Endodermal cell (in vitro differentiated cells): Measurements from ENCODE around the gene NHLRC3. TPM values are rescaled to one million over a fixed set of nuclear protein-coding genes. Genes with fewer than 3 reads are reported as not detected.

ENCODE experiments used
- DNase-seq: peaks from one replicate; pipeline ENCODE4 v3.0.0-alpha.2; 2017
- H3K27ac ChIP-seq: 2 replicates; pipeline ENCODE4 v1.5.1; 2013; ENCODE audit warnings: mild to moderate bottlenecking, low read depth, low read length, moderate library complexity
- H3K27me3 ChIP-seq: 2 replicates; pipeline ENCODE4 v1.6.1; 2013; ENCODE audit warnings: mild to moderate bottlenecking, low read length, moderate library complexity; ENCODE audit not compliant: insufficient read depth, control insufficient read depth, poor library complexity, severe bottlenecking
- H3K36me3 ChIP-seq: 2 replicates; pipeline ENCODE4 v1.7.0; 2013; ENCODE audit warnings: mild to moderate bottlenecking, low read length, moderate library complexity; ENCODE audit not compliant: control insufficient read depth, insufficient read depth
- H3K4me1 ChIP-seq: one replicate; pipeline ENCODE4 v1.7.0; 2013; ENCODE audit warnings: low read length; ENCODE audit not compliant: control insufficient read depth, insufficient read depth
- H3K4me3 ChIP-seq: 2 replicates; pipeline ENCODE4 v1.5.1; 2013; ENCODE audit warnings: mild to moderate bottlenecking, low read length, moderate library complexity
- H3K9ac ChIP-seq: 2 replicates; pipeline ENCODE4 v1.6.1; 2013; ENCODE audit warnings: mild to moderate bottlenecking, low read length, moderate library complexity; ENCODE audit not compliant: poor library complexity, severe bottlenecking; ENCODE audit errors: extremely low read depth
- H3K9me3 ChIP-seq: 2 replicates; pipeline ENCODE4 v1.6.1; 2013; ENCODE audit warnings: mild to moderate bottlenecking, low read length, moderate library complexity; ENCODE audit not compliant: control insufficient read depth
- H3K27ac Mint-ChIP-seq: 2 replicates; pipeline ENCODE4 v1.8.0; 2020; ENCODE audit warnings: mixed read lengths
- H3K27me3 Mint-ChIP-seq: 2 replicates; pipeline ENCODE4 v1.8.0; 2021; ENCODE audit warnings: mild to moderate bottlenecking, mixed read lengths; ENCODE audit not compliant: insufficient read depth
- H3K36me3 Mint-ChIP-seq: 2 replicates; pipeline ENCODE4 v1.8.0; 2020; ENCODE audit warnings: low read depth, mixed read lengths
- H3K4me1 Mint-ChIP-seq: 2 replicates; pipeline ENCODE4 v1.8.0; 2020; ENCODE audit warnings: mixed read lengths
- H3K4me3 Mint-ChIP-seq: 2 replicates; pipeline ENCODE4 v1.8.0; 2020; ENCODE audit warnings: mild to moderate bottlenecking, moderate library complexity, mixed read lengths
- H3K9me3 Mint-ChIP-seq: 2 replicates; pipeline ENCODE4 v1.8.0; 2020; ENCODE audit warnings: mild to moderate bottlenecking, mixed read lengths
- WGBS, 2 experiments: methylation state at CpG; one replicate each; pipeline versions ENCODE4 v1.1.5 to v1.1.7; 2013; ENCODE audit warnings: missing lambda C conversion rate in 2 of 2, mixed read lengths in 1 of 2; ENCODE audit not compliant: insufficient coverage in 1 of 2, insufficient read length in 1 of 2; 5-methylcytosine and 5-hydroxymethylcytosine counted together
- total RNA-seq, 2 donors: library from RNA; stranded (reverse); fragmentation: NEBNext Ultra II Directional in 1 of 2; extraction: Animal tissue kit (Norgen Biotek cat#: 25700) in 1 of 2; gene quantifications; 2 replicates in 1 of 2; 3 replicates in 1 of 2; pipeline ENCODE4 v1.2.1, GENCODE V29; 2021
- TF ChIP-seq, protein P1 (sequence below): fragments of 200-600 bp; sonication (generic); conservative IDR thresholded peaks from 2 replicates; pipeline ENCODE4 v1.5.0; 2021; ENCODE audit warnings: antibody characterized with exemption, mild to moderate bottlenecking

Gene NHLRC3
- total RNA-seq, 2 donors from 2014 or later, result 13.7 to 23.4 TPM

DNA sequence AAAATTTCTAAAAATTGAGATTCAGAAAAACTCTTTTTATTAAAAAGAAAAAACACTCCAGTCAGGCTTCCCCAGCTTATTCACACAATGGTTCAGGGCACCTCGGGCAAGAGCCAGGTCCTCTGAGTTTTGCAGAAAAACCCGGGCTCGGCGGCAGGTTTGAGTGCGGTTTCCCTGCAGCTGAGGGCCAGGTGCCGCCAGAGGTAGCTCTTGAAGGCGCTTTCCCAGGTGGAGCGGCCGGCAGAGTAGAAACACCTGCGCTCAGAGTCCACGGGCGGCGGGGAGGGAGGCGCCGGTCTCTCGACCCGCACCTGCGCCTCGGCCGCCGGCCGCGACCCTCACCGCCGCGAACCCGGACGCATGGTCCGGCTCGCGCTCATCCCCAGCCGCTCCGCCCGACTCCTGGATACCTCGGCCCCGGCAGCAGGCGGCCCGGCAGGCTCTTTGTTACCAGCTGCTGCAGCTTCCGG is 811 bp upstream of the NHLRC3 start:
- Mint-ChIP-seq H3K9me3 (no peaks in the 10 kb centered on the region), H3K27ac (peak overlapping the region; percentile 97), H3K4me1 (peaks cover 29% of the 10 kb centered on the region), H3K4me3 (peak overlapping the region; percentile 90), H3K27me3 (no peaks in the 10 kb centered on the region), H3K36me3 (peaks cover 3% of the 10 kb centered on the region)
- Histone ChIP-seq H3K27ac (peak overlapping the region; percentile 89), H3K4me1 (peaks cover 3% of the 10 kb centered on the region), H3K9ac (peak overlapping the region; percentile 79), H3K36me3 (no peaks in the 10 kb centered on the region), H3K4me3 (peak overlapping the region; percentile 96), H3K9me3 (no peaks in the 10 kb centered on the region), H3K27me3 (no peaks in the 10 kb centered on the region)
- TF ChIP-seq, protein P1, sequence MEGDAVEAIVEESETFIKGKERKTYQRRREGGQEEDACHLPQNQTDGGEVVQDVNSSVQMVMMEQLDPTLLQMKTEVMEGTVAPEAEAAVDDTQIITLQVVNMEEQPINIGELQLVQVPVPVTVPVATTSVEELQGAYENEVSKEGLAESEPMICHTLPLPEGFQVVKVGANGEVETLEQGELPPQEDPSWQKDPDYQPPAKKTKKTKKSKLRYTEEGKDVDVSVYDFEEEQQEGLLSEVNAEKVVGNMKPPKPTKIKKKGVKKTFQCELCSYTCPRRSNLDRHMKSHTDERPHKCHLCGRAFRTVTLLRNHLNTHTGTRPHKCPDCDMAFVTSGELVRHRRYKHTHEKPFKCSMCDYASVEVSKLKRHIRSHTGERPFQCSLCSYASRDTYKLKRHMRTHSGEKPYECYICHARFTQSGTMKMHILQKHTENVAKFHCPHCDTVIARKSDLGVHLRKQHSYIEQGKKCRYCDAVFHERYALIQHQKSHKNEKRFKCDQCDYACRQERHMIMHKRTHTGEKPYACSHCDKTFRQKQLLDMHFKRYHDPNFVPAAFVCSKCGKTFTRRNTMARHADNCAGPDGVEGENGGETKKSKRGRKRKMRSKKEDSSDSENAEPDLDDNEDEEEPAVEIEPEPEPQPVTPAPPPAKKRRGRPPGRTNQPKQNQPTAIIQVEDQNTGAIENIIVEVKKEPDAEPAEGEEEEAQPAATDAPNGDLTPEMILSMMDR, result peak; percentile 32
- 0% methylated on average over 8 to 39 of the region's 39 CpGs for WGBS, 2 experiments
- DNase-seq, result no peak

DNA sequence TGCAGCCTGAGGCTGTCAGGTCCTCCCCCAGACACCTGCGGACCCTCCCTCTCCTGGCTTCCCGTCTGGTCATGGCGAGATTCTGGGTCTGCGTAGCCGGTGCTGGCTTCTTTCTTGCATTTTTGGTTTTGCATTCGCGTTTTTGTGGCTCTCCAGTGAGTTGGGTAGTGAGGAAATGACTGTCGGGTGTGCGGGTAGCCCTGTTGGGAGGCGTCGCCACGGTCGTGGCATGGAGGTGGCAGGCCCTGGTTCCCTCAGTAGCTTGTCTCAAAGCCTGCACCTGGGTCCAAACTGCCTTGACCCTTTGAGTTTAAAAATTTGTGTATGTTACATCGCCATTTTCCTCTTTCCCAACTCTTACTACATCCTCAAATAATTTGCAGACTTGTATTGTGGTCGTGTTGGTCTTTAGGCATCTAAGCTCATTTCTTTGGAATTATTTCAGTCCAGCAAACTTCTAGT is 344 bp downstream of the NHLRC3 start:
- Mint-ChIP-seq H3K27me3 (no peaks in the 10 kb centered on the region), H3K4me3 (peak overlapping the region; percentile 90), H3K27ac (peak overlapping the region; percentile 97), H3K36me3 (peaks cover 6% of the 10 kb centered on the region), H3K4me1 (peaks cover 29% of the 10 kb centered on the region), H3K9me3 (no peaks in the 10 kb centered on the region)
- peak overlapping the region; percentile 79 for H3K9ac ChIP-seq
- peaks cover 3% of the 10 kb centered on the region for H3K4me1 ChIP-seq
- TF ChIP-seq, protein P1, result no peak
- H3K36me3 ChIP-seq, result no peaks in the 10 kb centered on the region
- H3K4me3 ChIP-seq, result peak overlapping the region; percentile 96
- peak overlapping the region; percentile 89 for H3K27ac ChIP-seq
- no peaks in the 10 kb centered on the region for H3K27me3 ChIP-seq
- H3K9me3 ChIP-seq, result no peaks in the 10 kb centered on the region
- no peak for DNase-seq
- 7 to 37% methylated on average over 3 to 15 of the region's 15 CpGs for WGBS, 2 experiments

DNA sequence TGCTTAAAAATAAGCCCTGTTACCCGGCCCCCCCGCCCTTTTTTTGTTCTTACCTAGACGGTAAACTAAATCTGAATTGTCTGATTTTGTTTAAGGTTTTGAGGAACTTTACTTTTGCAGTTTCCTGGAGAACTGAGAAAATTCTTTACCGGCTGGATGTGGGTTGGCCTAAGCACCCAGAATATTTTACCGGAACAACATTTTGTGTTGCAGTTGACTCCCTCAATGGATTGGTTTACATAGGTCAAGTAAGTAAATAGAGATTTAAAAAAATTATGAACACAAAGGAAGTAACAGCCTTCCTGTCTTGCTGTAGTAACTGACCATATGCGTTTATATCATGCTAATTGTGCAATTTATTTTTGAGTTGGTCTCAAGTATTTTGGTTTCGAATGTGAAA is 785 bp downstream of the NHLRC3 start:
- TF ChIP-seq, protein P1, result no peak
- WGBS, 2 experiments, result 64 to 72% methylated on average over 5 to 7 of the region's 7 CpGs
- peaks cover 3% of the 10 kb centered on the region for H3K4me1 ChIP-seq
- Mint-ChIP-seq H3K4me1 (peaks cover 28% of the 10 kb centered on the region), H3K27ac (no peak overlapping the region), H3K9me3 (no peaks in the 10 kb centered on the region), H3K4me3 (peak overlapping the region; percentile 90), H3K36me3 (peaks cover 6% of the 10 kb centered on the region), H3K27me3 (no peaks in the 10 kb centered on the region)
- DNase-seq, result no peak
- no peak overlapping the region for H3K9ac ChIP-seq
- H3K27ac ChIP-seq, result no peak overlapping the region
- H3K36me3 ChIP-seq, result peaks cover under 1% of the 10 kb centered on the region
- H3K4me3 ChIP-seq, result peak overlapping the region; percentile 96
- no peaks in the 10 kb centered on the region for H3K27me3 ChIP-seq
- no peaks in the 10 kb centered on the region for H3K9me3 ChIP-seq
